Measurements from ENCODE around the gene MYH9. TPM values are rescaled to one million over a fixed set of nuclear protein-coding genes. Genes with fewer than 3 reads are reported as not detected.

The MYH9 gene
- total RNA-seq, 1 experiment from 2014 or later: 258 TPM

GRCh38 chr22:36384766-36385481 is 2.8 kb downstream of the MYH9 start:
- TF ChIP-seq SRF (IDR thresholded peaks at IDR 0.05; ENCODE audit: low read depth) (no peak), ELF1 (IDR thresholded peaks at IDR 0.05; ENCODE audit: borderline replicate concordance, low read depth) (no peak), TCF7L2 (IDR thresholded peaks at IDR 0.05; ENCODE audit: borderline replicate concordance, extremely low read depth, insufficient read depth, insufficient read length) (no peak), ZFX (IDR thresholded peaks at IDR 0.05) (no peak), REST (IDR thresholded peaks at IDR 0.05; ENCODE audit: low read depth) (no peak), POLR2AphosphoS5 (IDR thresholded peaks at IDR 0.05; ENCODE audit: low read depth, low read length) (0 out of 2 replicates have a peak, but pooled peaks have one; percentile 2), MAX (IDR thresholded peaks at IDR 0.05) (no peak), ZNF274 (IDR thresholded peaks at IDR 0.05; ENCODE audit: low read depth, low read length) (no peak), CTCF (IDR thresholded peaks at IDR 0.05 in 2 of 3, conservative IDR thresholded peaks at IDR 0.05 in 1 of 3; ENCODE audit: borderline replicate concordance in 1 of 3, insufficient read depth in 1 of 3, low read depth in 2 of 3, low read length in 2 of 3) (no peak)
- peaks cover 43 to 68% of the 10 kb centered on the region in 2 experiments for H3K4me1 ChIP-seq (ENCODE audit: control insufficient read depth in 1 of 2, insufficient read depth in 2 of 2, low read length in 2 of 2)
- H3K4me3 ChIP-seq (replicated peaks in 1 of 2; ENCODE audit: low read depth in 1 of 2, low read length in 2 of 2): no peak overlapping the region
- DNase-seq (ENCODE audit: low read depth, low spot score) (no peak), ATAC-seq (no peak)
- intact Hi-C loops (cut with micrococcal nuclease): loop anchor here (5.0 kb wide), 3 partner anchors 53 to 82 kb away; no protein-coding TSS in a partner anchor
- H2AFZ ChIP-seq (ENCODE audit: low read depth, low read length, poor library complexity, severe bottlenecking): no peak overlapping the region
- peak overlapping the region; percentile 99 for H3K4me2 ChIP-seq (ENCODE audit: low read length)
- peaks cover 17% of the 10 kb centered on the region; the same call in 1 of the 2 replicates for H4K20me1 ChIP-seq (ENCODE audit: insufficient read depth)
- peaks cover 2 to 11% of the 10 kb centered on the region in 2 experiments; a peak in 1 of 4 replicates for H3K36me3 ChIP-seq (ENCODE audit: control insufficient read depth in 1 of 2, insufficient read depth in 2 of 2, low read length in 2 of 2)
- no peaks in the 10 kb centered on the region for H3K9me2 ChIP-seq (ENCODE audit: insufficient read depth)
- no TSS peak for BruUV-seq (replicated peaks)
- ChIA-PET RAD21 (ENCODE audit: low non-redundant PET in 1 of 2, low total read pairs in 2 of 2, uncharacterized antibody in 2 of 2, unreplicated experiment in 2 of 2) (no interaction called here), POLR2A (interaction anchor here (1.1 to 1.2 kb wide), 2 partner anchors 9 to 25 kb away, joined by 3 to 4 read pairs; no protein-coding TSS in a partner anchor), CTCF (no interaction called here)
- no peaks in the 10 kb centered on the region for H3K27me3 ChIP-seq (ENCODE audit: insufficient read depth, low read length)
- H3K27ac ChIP-seq (ENCODE audit: low read depth, low read length): peak overlapping the region; percentile 97; the same call in 1 of the 2 replicates
- H3K79me2 ChIP-seq (ENCODE audit: insufficient read depth, low read length): peaks cover 78% of the 10 kb centered on the region
- no peaks in the 10 kb centered on the region for H3K9me3 ChIP-seq (ENCODE audit: control insufficient read depth in 1 of 2, insufficient read depth in 1 of 2, low read depth in 1 of 2, low read length in 2 of 2)
- peak overlapping the region; percentile 7; the same call in 1 of the 2 replicates for H3K9ac ChIP-seq (ENCODE audit: low read length)

Measured in HCT116 (cell line).